Measurements from ENCODE around the gene FOXP2. TPM values are rescaled to one million over a fixed set of nuclear protein-coding genes. Genes with fewer than 3 reads are reported as not detected.

FOXP2 gene
- total RNA-seq, 4 donors from 2014 or later = 12.2 to 40.9 (median 19.5) TPM

- Histone ChIP-seq H3K4me1 (peaks cover 9% of the 10 kb centered on the region), H3K27ac (no peak overlapping the region), H3K36me3 (no peaks in the 10 kb centered on the region), H3K4me3 (no peak overlapping the region), H3K9me3 (no peaks in the 10 kb centered on the region), H3K27me3 (no peaks in the 10 kb centered on the region)
- 56% methylated on average over 3 of the region's 3 CpGs for WGBS
- no peak for DNase-seq (ENCODE audit: low spot score in 2 of 2)
- no peak for TF ChIP-seq POLR2A (IDR thresholded peaks at IDR 0.05)
- no peak for TF ChIP-seq POLR2AphosphoS5 (IDR thresholded peaks at IDR 0.05)
- no peak for TF ChIP-seq CTCF (IDR thresholded peaks at IDR 0.05)
- no peak for TF ChIP-seq EP300 (IDR thresholded peaks at IDR 0.05)
Observed at GRCh38 chr7:114527589-114527988, 113.0 kb downstream of the FOXP2 start.

- Histone ChIP-seq H3K27me3 (no peaks in the 10 kb centered on the region), H3K4me1 (peaks cover 13% of the 10 kb centered on the region), H3K9me3 (no peaks in the 10 kb centered on the region), H3K27ac (peak overlapping the region; percentile 30), H3K4me3 (no peak overlapping the region), H3K36me3 (no peaks in the 10 kb centered on the region)
- 32% methylated on average over 5 of the region's 5 CpGs for WGBS
- DNase-seq (ENCODE audit: low spot score in 2 of 2) = no peak
- TF ChIP-seq POLR2AphosphoS5 (IDR thresholded peaks at IDR 0.05) (no peak), POLR2A (IDR thresholded peaks at IDR 0.05) (no peak), CTCF (IDR thresholded peaks at IDR 0.05) (no peak), EP300 (IDR thresholded peaks at IDR 0.05) (no peak)
Observed at GRCh38 chr7:114530057-114530611, 115.5 kb downstream of the FOXP2 start.

- Histone ChIP-seq H3K9me3 (no peaks in the 10 kb centered on the region), H3K27me3 (no peaks in the 10 kb centered on the region), H3K4me3 (no peak overlapping the region), H3K36me3 (no peaks in the 10 kb centered on the region), H3K4me1 (peaks cover 13% of the 10 kb centered on the region), H3K27ac (no peak overlapping the region)
- TF ChIP-seq EP300 (IDR thresholded peaks at IDR 0.05) (no peak), POLR2A (IDR thresholded peaks at IDR 0.05) (no peak), CTCF (IDR thresholded peaks at IDR 0.05) (no peak), POLR2AphosphoS5 (IDR thresholded peaks at IDR 0.05) (no peak)
- DNase-seq (ENCODE audit: low spot score in 2 of 2) = no peak
Observed at GRCh38 chr7:114531326-114531725, 116.7 kb downstream of the FOXP2 start.

- no peaks in the 10 kb centered on the region for H3K36me3 ChIP-seq
- H3K27ac ChIP-seq = no peak overlapping the region
- DNase-seq (ENCODE audit: low spot score in 2 of 2) = no peak
- TF ChIP-seq POLR2AphosphoS5 (IDR thresholded peaks at IDR 0.05) = no peak
- TF ChIP-seq POLR2A (IDR thresholded peaks at IDR 0.05) = no peak
- no peak for TF ChIP-seq EP300 (IDR thresholded peaks at IDR 0.05)
- TF ChIP-seq CTCF (IDR thresholded peaks at IDR 0.05) = no peak
- no peaks in the 10 kb centered on the region for H3K9me3 ChIP-seq
- no peaks in the 10 kb centered on the region for H3K27me3 ChIP-seq
- no peak overlapping the region for H3K4me3 ChIP-seq
- peaks cover 13% of the 10 kb centered on the region for H3K4me1 ChIP-seq
- 41% methylated on average over 3 of the region's 3 CpGs for WGBS
Observed at GRCh38 chr7:114533131-114533530, 118.5 kb downstream of the FOXP2 start.

- Histone ChIP-seq H3K36me3 (no peaks in the 10 kb centered on the region), H3K4me3 (no peak overlapping the region), H3K27me3 (no peaks in the 10 kb centered on the region), H3K9me3 (no peaks in the 10 kb centered on the region), H3K27ac (no peak overlapping the region), H3K4me1 (peaks cover 13% of the 10 kb centered on the region)
- TF ChIP-seq EP300 (IDR thresholded peaks at IDR 0.05) (no peak), CTCF (IDR thresholded peaks at IDR 0.05) (no peak), POLR2A (IDR thresholded peaks at IDR 0.05) (no peak), POLR2AphosphoS5 (IDR thresholded peaks at IDR 0.05) (no peak)
- DNase-seq (ENCODE audit: low spot score in 2 of 2) = no peak
- 28% methylated on average over 2 of the region's 2 CpGs for WGBS
Observed at GRCh38 chr7:114534953-114535352, 120.3 kb downstream of the FOXP2 start.

Data from suprapubic skin (tissue), 4 donors.